ENCODE results near the gene GRK2. TPM values are rescaled to one million over a fixed set of nuclear protein-coding genes. Genes with fewer than 3 reads are reported as not detected.
"Not testable (repeated sequence)": the region's sequence is repeated elsewhere in the genome, so short reads cannot be mapped to it uniquely, and the experiment has no call there.

The GRK2 gene
- total RNA-seq, result 27.7 TPM

DNA sequence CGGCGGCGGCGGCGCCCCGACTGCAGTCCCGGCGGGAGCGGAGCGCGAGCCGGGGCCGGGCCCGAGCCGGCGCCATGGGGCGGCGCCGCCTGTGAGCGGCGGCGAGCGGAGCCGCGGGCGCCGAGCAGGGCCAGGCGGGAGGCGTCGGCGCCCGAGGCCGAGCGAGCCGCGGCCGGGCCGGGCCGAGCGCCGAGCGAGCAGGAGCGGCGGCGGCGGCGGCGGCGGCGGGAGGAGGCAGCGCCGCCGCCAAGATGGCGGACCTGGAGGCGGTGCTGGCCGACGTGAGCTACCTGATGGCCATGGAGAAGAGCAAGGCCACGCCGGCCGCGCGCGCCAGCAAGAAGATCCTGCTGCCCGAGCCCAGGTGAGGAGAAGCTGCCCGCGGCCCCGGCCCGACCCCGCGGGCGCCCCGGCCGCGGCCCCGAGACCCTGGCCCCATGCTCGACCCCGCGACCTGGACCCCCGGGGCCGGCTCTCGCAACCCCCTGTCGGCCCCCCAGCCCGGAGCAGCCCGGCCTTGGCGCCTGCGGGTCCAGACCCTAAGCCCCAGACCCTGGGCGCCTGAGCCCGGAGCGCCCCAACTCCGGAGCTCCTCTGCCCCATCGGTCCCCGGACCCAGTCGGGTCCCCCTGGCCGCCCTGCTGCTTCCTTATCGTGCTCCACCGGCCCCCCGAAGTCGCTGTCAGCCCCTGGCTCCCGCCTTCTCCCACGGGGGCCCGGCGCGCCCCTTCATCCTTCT, at the start of gene GRK2:
Gene GRK2 (plus strand): TSS at position 25 of the 739 bp plus-strand sequence. CDS start 227 bp downstream, at position 252.
- Histone ChIP-seq H3K9me3 (ENCODE audit: control insufficient read depth in 3 of 3, low read length in 3 of 3) (no peaks in the 10 kb centered on the region), H3K9ac (ENCODE audit: low read depth in 1 of 3, low read length in 3 of 3) (peak within 1 kb of the TSS; percentile 78 to 89 (median 89)), H3K36me3 (ENCODE audit: control insufficient read depth in 3 of 3, insufficient read depth in 3 of 3, low read length in 3 of 3) (peaks cover 0 to 7% (median 2%) of the 10 kb centered on the region in 3 donors), H3K4me1 (ENCODE audit: control insufficient read depth in 3 of 3, insufficient read depth in 3 of 3, low read length in 3 of 3) (peaks cover 67 to 69% (median 68%) of the 10 kb centered on the region in 3 donors), H3K27me3 (ENCODE audit: control insufficient read depth in 3 of 3, insufficient read depth in 3 of 3, low read length in 3 of 3) (no peaks in the 10 kb centered on the region), H3K27ac (ENCODE audit: low read depth, low read length) (peak within 1 kb of the TSS; percentile 48), H3K4me3 (ENCODE audit: low read length in 3 of 3) (peak within 1 kb of the TSS; percentile 84 to 86 (median 84))

- H3K4me3 ChIP-seq (ENCODE audit: low read length in 3 of 3), result no peak overlapping the region
- H3K4me1 ChIP-seq (ENCODE audit: control insufficient read depth in 3 of 3, insufficient read depth in 3 of 3, low read length in 3 of 3), result no peaks in the 10 kb centered on the region
- H3K9ac ChIP-seq (ENCODE audit: low read depth in 1 of 3, low read length in 3 of 3), result no peak overlapping the region
- H3K27me3 ChIP-seq (ENCODE audit: control insufficient read depth in 3 of 3, insufficient read depth in 3 of 3, low read length in 3 of 3), result no peaks in the 10 kb centered on the region
- H3K27ac ChIP-seq (ENCODE audit: low read depth, low read length), result no peak overlapping the region
- H3K36me3 ChIP-seq (ENCODE audit: control insufficient read depth in 3 of 3, insufficient read depth in 3 of 3, low read length in 3 of 3), result peaks cover 20 to 42% (median 38%) of the 10 kb centered on the region in 3 donors
- H3K9me3 ChIP-seq (ENCODE audit: control insufficient read depth in 3 of 3, low read length in 3 of 3), result no peaks in the 10 kb centered on the region
Measured at GRCh38 chr11:67227726-67228125, 38.5 kb upstream of the GRK2 start.

DNA sequence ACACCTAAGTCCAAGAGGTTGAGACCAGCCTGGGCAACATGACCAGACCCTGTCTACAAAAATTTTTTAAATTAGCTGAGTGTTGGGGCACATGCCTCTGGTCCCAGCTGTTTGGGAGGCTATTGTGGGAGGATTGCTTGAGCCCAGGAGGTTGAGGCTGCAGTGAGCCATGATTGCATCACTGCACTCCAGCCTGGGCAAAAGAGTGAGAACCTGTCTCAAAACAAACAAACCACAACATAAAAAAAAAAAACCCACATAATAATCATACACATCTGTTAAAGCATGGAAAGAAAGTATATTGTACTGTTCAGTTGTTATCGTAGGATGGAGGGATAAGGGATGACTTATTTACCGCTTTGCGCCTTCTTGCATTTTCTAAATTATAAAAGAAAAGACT, 35.9 kb upstream of the GRK2 start:
- no peaks in the 10 kb centered on the region for H3K27me3 ChIP-seq (ENCODE audit: control insufficient read depth in 3 of 3, insufficient read depth in 3 of 3, low read length in 3 of 3)
- H3K4me3 ChIP-seq (ENCODE audit: low read length in 3 of 3), result no peak overlapping the region
- no peaks in the 10 kb centered on the region for H3K4me1 ChIP-seq (ENCODE audit: control insufficient read depth in 3 of 3, insufficient read depth in 3 of 3, low read length in 3 of 3)
- H3K9ac ChIP-seq (ENCODE audit: low read depth in 1 of 3, low read length in 3 of 3), result no peak overlapping the region
- H3K27ac ChIP-seq (ENCODE audit: low read depth, low read length), result no peak overlapping the region
- H3K9me3 ChIP-seq (ENCODE audit: control insufficient read depth in 3 of 3, low read length in 3 of 3), result no peaks in the 10 kb centered on the region
- peaks cover 18 to 38% (median 32%) of the 10 kb centered on the region in 3 donors for H3K36me3 ChIP-seq (ENCODE audit: control insufficient read depth in 3 of 3, insufficient read depth in 3 of 3, low read length in 3 of 3)

DNA sequence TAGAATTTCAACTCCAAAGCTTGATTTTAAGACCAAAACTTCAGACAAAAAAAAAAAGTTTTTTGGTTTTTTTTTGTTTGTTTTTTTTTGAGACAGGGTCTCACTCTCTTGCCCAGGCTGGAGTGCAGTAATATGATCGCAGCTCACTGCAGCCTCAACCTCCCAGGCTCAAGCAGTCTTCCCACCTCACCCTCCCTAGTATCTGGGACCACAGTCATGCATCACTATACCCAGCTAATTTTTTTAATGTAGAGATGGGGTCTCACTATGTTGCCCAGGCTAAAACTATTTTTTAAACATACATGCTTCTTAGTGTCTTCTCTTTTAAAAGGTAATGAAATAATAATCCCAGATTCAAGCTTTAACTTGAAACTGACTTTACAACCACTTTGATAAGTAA, 35.4 kb upstream of the GRK2 start:
- H3K4me1 ChIP-seq (ENCODE audit: control insufficient read depth in 3 of 3, insufficient read depth in 3 of 3, low read length in 3 of 3), result no peaks in the 10 kb centered on the region
- no peak overlapping the region for H3K4me3 ChIP-seq (ENCODE audit: low read length in 3 of 3)
- H3K27ac ChIP-seq (ENCODE audit: low read depth, low read length), result no peak overlapping the region
- H3K9ac ChIP-seq (ENCODE audit: low read depth in 1 of 3, low read length in 3 of 3), result no peak overlapping the region
- peaks cover 18 to 38% (median 30%) of the 10 kb centered on the region in 3 donors for H3K36me3 ChIP-seq (ENCODE audit: control insufficient read depth in 3 of 3, insufficient read depth in 3 of 3, low read length in 3 of 3)
- no peaks in the 10 kb centered on the region for H3K9me3 ChIP-seq (ENCODE audit: control insufficient read depth in 3 of 3, low read length in 3 of 3)
- H3K27me3 ChIP-seq (ENCODE audit: control insufficient read depth in 3 of 3, insufficient read depth in 3 of 3, low read length in 3 of 3), result no peaks in the 10 kb centered on the region

DNA sequence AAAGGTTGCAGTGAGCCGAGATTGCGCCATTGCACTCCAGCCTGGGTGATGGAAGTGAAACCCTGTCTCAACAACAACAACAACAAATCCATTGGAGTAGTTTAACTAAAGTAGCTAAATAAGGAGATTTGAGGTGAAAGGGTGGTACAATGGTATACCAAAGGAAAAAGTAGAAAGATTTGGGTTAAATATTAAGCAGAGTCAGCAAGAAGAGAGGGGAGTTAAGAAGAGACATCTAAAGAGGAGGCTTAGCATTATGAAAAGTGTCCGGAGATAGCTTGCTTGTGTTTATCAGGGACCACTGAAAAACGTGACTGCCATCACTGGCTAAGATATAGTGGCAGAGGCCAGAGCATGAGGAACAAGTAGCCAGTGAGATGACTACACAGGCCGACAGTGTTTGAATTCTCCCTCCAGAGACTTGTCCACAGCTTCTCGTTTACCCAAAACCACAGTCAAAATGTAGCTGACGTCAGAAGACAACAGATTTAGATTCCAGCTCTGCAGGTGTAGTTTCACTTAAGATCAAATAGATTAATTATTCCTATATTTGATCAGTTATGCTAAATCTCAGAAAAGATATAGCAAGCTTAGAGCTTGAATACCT, 32.6 kb upstream of the GRK2 start:
- Histone ChIP-seq H3K27me3 (ENCODE audit: control insufficient read depth in 3 of 3, insufficient read depth in 3 of 3, low read length in 3 of 3) (no peaks in the 10 kb centered on the region), H3K4me3 (ENCODE audit: low read length in 3 of 3) (no peak overlapping the region), H3K9me3 (ENCODE audit: control insufficient read depth in 3 of 3, low read length in 3 of 3) (no peaks in the 10 kb centered on the region), H3K36me3 (ENCODE audit: control insufficient read depth in 3 of 3, insufficient read depth in 3 of 3, low read length in 3 of 3) (peaks cover 10 to 24% (median 19%) of the 10 kb centered on the region in 3 donors), H3K27ac (ENCODE audit: low read depth, low read length) (no peak overlapping the region), H3K9ac (ENCODE audit: low read depth in 1 of 3, low read length in 3 of 3) (no peak overlapping the region), H3K4me1 (ENCODE audit: control insufficient read depth in 3 of 3, insufficient read depth in 3 of 3, low read length in 3 of 3) (peaks cover under 1 to 7% (median 5%) of the 10 kb centered on the region in 3 donors)

DNA sequence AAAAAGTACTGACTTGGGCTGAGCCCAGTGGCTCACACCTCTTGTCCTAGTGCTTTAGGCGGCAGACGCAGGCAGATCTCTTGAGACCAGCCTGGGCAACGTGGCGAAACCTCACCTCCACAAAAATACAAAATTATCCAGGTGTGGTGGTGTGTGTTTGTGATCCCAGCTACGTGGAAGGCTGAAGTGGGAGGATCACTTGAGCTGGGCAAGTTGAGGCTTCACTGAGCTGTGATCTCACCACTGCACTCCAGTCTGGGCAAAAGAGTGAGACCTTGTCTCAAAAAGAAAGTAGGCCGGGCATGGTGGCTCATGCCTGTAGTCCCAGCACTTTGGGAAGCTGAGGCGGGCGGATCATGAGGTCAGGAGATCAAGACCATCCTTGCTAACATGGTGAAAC, 31.7 kb upstream of the GRK2 start:
- not testable (repeated sequence) for H3K9me3 ChIP-seq (ENCODE audit: control insufficient read depth in 3 of 3, low read length in 3 of 3); H3K27me3 ChIP-seq (ENCODE audit: control insufficient read depth in 3 of 3, insufficient read depth in 3 of 3, low read length in 3 of 3); H3K27ac ChIP-seq (ENCODE audit: low read depth, low read length); H3K9ac ChIP-seq (ENCODE audit: low read depth in 1 of 3, low read length in 3 of 3); H3K4me3 ChIP-seq (ENCODE audit: low read length in 3 of 3)
- Histone ChIP-seq H3K4me1 (ENCODE audit: control insufficient read depth in 3 of 3, insufficient read depth in 3 of 3, low read length in 3 of 3) (peaks cover 9 to 16% (median 14%) of the 10 kb centered on the region in 3 donors), H3K36me3 (ENCODE audit: control insufficient read depth in 3 of 3, insufficient read depth in 3 of 3, low read length in 3 of 3) (peaks cover 10 to 17% (median 13%) of the 10 kb centered on the region in 3 donors)

DNA sequence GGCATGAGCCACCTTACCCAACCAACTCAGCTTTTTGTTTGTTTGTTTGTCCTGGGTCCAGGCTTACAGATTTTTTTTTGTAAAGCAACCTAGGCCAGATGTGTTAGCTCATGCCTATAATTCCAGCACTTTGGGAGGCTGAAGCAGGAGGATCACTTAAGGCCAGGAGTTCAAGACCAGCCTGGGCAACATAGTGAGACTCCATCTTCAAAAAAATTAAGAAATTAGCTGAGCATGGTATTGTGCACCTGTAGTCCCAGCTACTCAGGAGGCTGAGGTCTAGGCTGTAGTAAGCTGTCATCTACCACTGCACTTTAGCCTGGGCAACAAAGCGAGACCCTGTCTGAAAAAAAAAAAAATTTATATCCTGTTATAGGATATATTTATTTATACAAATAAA, 28.7 kb upstream of the GRK2 start:
- no peak overlapping the region for H3K27ac ChIP-seq (ENCODE audit: low read depth, low read length)
- no peaks in the 10 kb centered on the region for H3K27me3 ChIP-seq (ENCODE audit: control insufficient read depth in 3 of 3, insufficient read depth in 3 of 3, low read length in 3 of 3)
- H3K4me1 ChIP-seq (ENCODE audit: control insufficient read depth in 3 of 3, insufficient read depth in 3 of 3, low read length in 3 of 3), result peaks cover 27 to 39% (median 28%) of the 10 kb centered on the region in 3 donors
- H3K4me3 ChIP-seq (ENCODE audit: low read length in 3 of 3), result no peak overlapping the region
- no peak overlapping the region for H3K9ac ChIP-seq (ENCODE audit: low read depth in 1 of 3, low read length in 3 of 3)
- peaks cover 2 to 3% (median 2%) of the 10 kb centered on the region in 3 donors for H3K36me3 ChIP-seq (ENCODE audit: control insufficient read depth in 3 of 3, insufficient read depth in 3 of 3, low read length in 3 of 3)
- H3K9me3 ChIP-seq (ENCODE audit: control insufficient read depth in 3 of 3, low read length in 3 of 3), result no peaks in the 10 kb centered on the region

DNA sequence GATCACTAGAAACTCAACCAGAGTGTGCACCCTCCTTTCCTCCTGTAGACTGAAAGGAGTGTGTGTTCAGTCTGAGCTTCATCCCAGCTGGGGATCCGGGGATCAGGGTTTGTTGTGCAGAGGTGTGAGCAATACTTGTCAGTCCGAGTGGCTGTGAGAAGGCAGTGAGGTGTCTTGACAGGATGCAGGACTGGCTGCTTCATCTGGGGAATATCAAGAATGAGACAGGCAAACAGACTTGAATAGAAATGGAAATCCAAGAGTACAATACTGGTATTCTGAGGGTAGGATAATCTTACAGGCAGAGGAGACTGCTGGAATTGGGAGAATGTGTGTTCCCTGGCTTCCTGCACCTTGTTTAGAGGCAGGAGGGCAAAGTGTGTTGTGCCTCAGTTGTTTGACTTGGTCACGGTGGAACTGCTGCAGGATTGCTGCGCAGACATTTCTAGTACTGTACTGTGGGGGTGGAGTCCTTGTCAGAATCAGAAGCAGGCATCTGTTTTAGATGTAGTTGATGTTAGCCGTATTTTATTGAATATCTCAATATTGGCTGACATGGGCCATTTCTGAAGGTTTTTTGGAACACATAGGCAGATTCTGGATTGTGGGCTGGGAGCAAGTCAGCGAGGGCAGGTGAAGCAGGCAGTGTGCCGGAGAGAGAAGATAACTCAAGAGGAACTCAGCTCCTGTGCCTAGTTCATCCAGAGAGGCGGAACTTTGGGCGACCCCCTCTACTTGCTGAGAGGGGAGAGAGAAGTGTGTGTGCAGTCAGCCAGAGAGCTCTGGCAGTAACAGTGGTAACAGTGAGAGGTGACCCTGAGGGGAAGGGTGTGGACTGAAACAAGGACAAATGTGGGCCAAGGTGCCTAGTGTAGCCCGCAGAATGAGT, 27.1 kb upstream of the GRK2 start:
- Histone ChIP-seq H3K36me3 (ENCODE audit: control insufficient read depth in 3 of 3, insufficient read depth in 3 of 3, low read length in 3 of 3) (peaks cover 2 to 16% (median 10%) of the 10 kb centered on the region in 3 donors), H3K27ac (ENCODE audit: low read depth, low read length) (peak overlapping the region; percentile 92), H3K4me1 (ENCODE audit: control insufficient read depth in 3 of 3, insufficient read depth in 3 of 3, low read length in 3 of 3) (peaks cover 30 to 44% (median 37%) of the 10 kb centered on the region in 3 donors), H3K4me3 (ENCODE audit: low read length in 3 of 3) (peak overlapping the region; percentile 64 to 74 (median 72)), H3K9ac (ENCODE audit: low read depth in 1 of 3, low read length in 3 of 3) (peak overlapping the region; percentile 73 to 95 (median 75)), H3K9me3 (ENCODE audit: control insufficient read depth in 3 of 3, low read length in 3 of 3) (no peaks in the 10 kb centered on the region), H3K27me3 (ENCODE audit: control insufficient read depth in 3 of 3, insufficient read depth in 3 of 3, low read length in 3 of 3) (no peaks in the 10 kb centered on the region)

- H3K4me1 ChIP-seq (ENCODE audit: control insufficient read depth in 3 of 3, insufficient read depth in 3 of 3, low read length in 3 of 3), result peaks cover 30 to 44% (median 41%) of the 10 kb centered on the region in 3 donors
- H3K36me3 ChIP-seq (ENCODE audit: control insufficient read depth in 3 of 3, insufficient read depth in 3 of 3, low read length in 3 of 3), result peaks cover 3 to 18% (median 16%) of the 10 kb centered on the region in 3 donors
- H3K27me3 ChIP-seq (ENCODE audit: control insufficient read depth in 3 of 3, insufficient read depth in 3 of 3, low read length in 3 of 3), result no peaks in the 10 kb centered on the region
- peak overlapping the region; percentile 92 for H3K27ac ChIP-seq (ENCODE audit: low read depth, low read length)
- H3K9me3 ChIP-seq (ENCODE audit: control insufficient read depth in 3 of 3, low read length in 3 of 3), result no peaks in the 10 kb centered on the region
- peak overlapping the region; percentile 88 to 99 (median 95) for H3K9ac ChIP-seq (ENCODE audit: low read depth in 1 of 3, low read length in 3 of 3)
- H3K4me3 ChIP-seq (ENCODE audit: low read length in 3 of 3), result peak overlapping the region; percentile 85 to 95 (median 95)
Measured at GRCh38 chr11:67239783-67240575, 26.3 kb upstream of the GRK2 start.

All from skeletal muscle tissue (tissue), 4 donors.